NT2/D1 (cell line): Measurements from ENCODE around the gene TOX2.

Experiments
- SUZ12 ChIP-seq: IDR thresholded peaks from 2 replicates; pipeline ENCODE4 v1.6.1; 2011; ENCODE audit not compliant: insufficient read length, insufficient read depth; ENCODE audit errors: extremely low read depth
- YY1 ChIP-seq: IDR thresholded peaks from 2 replicates; pipeline ENCODE4 v1.6.1; 2011; ENCODE audit not compliant: insufficient read length, insufficient read depth
- ZNF274 ChIP-seq: IDR thresholded peaks from 2 replicates; pipeline ENCODE4 v1.6.1; 2011; ENCODE audit warnings: mild to moderate bottlenecking, low read depth, low read length

- TF ChIP-seq YY1 (no peak), SUZ12 (no peak), ZNF274 (no peak)
Measured at GRCh38 chr20:43974695-43975094, 60.0 kb downstream of the TOX2 start.
